ENCODE measurements around the gene NINJ1. TPM values are rescaled to one million over a fixed set of nuclear protein-coding genes. Genes with fewer than 3 reads are reported as not detected.
"Not testable (repeated sequence)": the region's sequence is repeated elsewhere in the genome, so short reads cannot be mapped to it uniquely, and the experiment has no call there.

NINJ1 gene
- total RNA-seq, 1 experiment from 2014 or later = 34.8 TPM

DNA sequence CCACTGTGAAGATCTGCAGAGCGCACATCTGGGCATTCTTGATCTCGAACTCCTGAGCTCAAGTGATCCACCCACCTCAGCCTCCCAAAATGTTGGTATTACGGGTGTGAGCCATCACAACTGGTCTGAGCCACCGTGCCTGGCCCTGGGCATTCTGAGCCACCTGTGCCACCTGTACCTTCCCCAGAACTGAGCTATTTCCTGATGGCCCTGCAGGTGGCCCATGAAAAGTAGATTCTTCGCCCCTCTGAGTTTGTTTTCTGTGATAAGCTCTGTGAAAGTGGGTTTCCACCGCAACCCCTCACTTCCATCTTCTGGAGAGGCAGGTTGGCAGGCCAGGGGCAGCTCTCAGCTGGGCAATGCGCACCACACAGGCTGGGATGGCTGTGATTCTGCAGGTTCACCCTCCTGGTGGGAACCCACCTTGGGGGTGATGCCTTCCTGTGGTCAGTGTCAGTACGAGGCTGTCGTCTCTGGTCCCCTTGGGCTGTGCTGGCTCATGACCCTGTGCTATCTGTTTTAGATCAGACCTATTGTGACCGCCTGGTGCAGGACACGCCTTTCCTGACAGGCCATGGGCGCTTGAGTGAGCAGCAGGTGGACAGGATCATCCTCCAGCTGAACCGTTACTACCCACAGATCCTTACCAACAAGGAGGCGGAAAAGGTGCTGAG lies 26.8 kb downstream of the NINJ1 start:
- H3K27me3 ChIP-seq (replicated peaks) = no peaks in the 10 kb centered on the region
- DNase-seq (ENCODE audit: low read depth in 1 of 2, low spot score in 2 of 2) = no peak
- no peaks in the 10 kb centered on the region for H3K9me3 ChIP-seq (replicated peaks)
- H3K4me1 ChIP-seq (replicated peaks) = no peaks in the 10 kb centered on the region
- H3K4me3 ChIP-seq = no peak overlapping the region
- H3K27ac ChIP-seq = no peak overlapping the region
- H3K36me3 ChIP-seq = peaks cover 13% of the 10 kb centered on the region

GRCh38 chr9:93105620-93106019 lies 28.4 kb downstream of the NINJ1 start:
- H3K4me1 ChIP-seq (replicated peaks) = no peaks in the 10 kb centered on the region
- no peak for DNase-seq (ENCODE audit: low read depth in 1 of 2, low spot score in 2 of 2)
- H3K4me3 ChIP-seq = no peak overlapping the region
- no peak overlapping the region for H3K27ac ChIP-seq
- H3K36me3 ChIP-seq = peaks cover 13% of the 10 kb centered on the region
- no peaks in the 10 kb centered on the region for H3K27me3 ChIP-seq (replicated peaks)
- no peaks in the 10 kb centered on the region for H3K9me3 ChIP-seq (replicated peaks)

GRCh38 chr9:93101086-93101485 lies 33.0 kb downstream of the NINJ1 start:
- not testable (repeated sequence) for DNase-seq (ENCODE audit: low read depth in 1 of 2, low spot score in 2 of 2); H3K27me3 ChIP-seq (replicated peaks); H3K27ac ChIP-seq; H3K4me3 ChIP-seq; H3K9me3 ChIP-seq (replicated peaks); H3K36me3 ChIP-seq
- peaks cover 32% of the 10 kb centered on the region for H3K4me1 ChIP-seq (replicated peaks)

DNA sequence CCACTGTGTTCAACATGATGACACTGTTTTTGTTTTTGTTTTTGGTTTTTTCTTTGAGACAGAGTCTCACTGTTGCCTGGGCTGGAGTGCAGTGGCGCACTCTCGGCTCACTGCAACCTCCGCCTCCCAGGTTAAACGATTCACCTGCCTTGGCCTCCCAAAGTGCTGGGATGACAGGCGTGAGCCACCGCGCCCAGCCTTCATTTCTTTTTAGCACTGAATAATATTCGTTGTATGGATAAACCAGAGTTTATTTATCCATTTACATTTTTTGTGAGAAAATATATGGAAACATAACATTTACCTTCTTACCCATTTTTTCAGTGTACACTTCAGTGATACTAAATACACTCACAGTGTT lies 33.8 kb downstream of the NINJ1 start:
- Histone ChIP-seq H3K4me1 (replicated peaks) (peaks cover 33% of the 10 kb centered on the region), H3K4me3 (no peak overlapping the region), H3K36me3 (peaks cover 4% of the 10 kb centered on the region), H3K27ac (no peak overlapping the region), H3K9me3 (replicated peaks) (peaks cover 3% of the 10 kb centered on the region; the same call in 1 of the 2 replicates), H3K27me3 (replicated peaks) (no peaks in the 10 kb centered on the region)
- no peak for DNase-seq (ENCODE audit: low read depth in 1 of 2, low spot score in 2 of 2)

- no peak overlapping the region for H3K4me3 ChIP-seq
- no peak overlapping the region for H3K27ac ChIP-seq
Observed at GRCh38 chr9:93099551-93100275, 34.3 kb downstream of the NINJ1 start.

GRCh38 chr9:93098236-93098946 lies 35.7 kb downstream of the NINJ1 start:
- Histone ChIP-seq H3K4me1 (replicated peaks) (peaks cover 38% of the 10 kb centered on the region), H3K27me3 (replicated peaks) (no peaks in the 10 kb centered on the region), H3K36me3 (peaks cover 4% of the 10 kb centered on the region), H3K27ac (0 out of 2 replicates have a peak overlapping the region, but pooled peaks have one; percentile 0), H3K4me3 (peak overlapping the region; percentile 1; the same call in 1 of the 2 replicates), H3K9me3 (replicated peaks) (peaks cover 3% of the 10 kb centered on the region; the same call in 1 of the 2 replicates)
- peak; percentile 82 to 95 for DNase-seq (ENCODE audit: low read depth in 1 of 2, low spot score in 2 of 2)

More at GRCh38 chr9:93099551-93100275, 34.3 kb downstream of the NINJ1 start:
- Histone ChIP-seq H3K36me3 (peaks cover 4% of the 10 kb centered on the region), H3K4me1 (replicated peaks) (peaks cover 38% of the 10 kb centered on the region), H3K9me3 (replicated peaks) (peaks cover 3% of the 10 kb centered on the region; the same call in 1 of the 2 replicates), H3K27me3 (replicated peaks) (no peaks in the 10 kb centered on the region)
- DNase-seq (ENCODE audit: low read depth in 1 of 2, low spot score in 2 of 2) = no peak

GRCh38 chr9:93097511-93098201 lies 36.4 kb downstream of the NINJ1 start:
- H3K4me3 ChIP-seq = no peak overlapping the region; the same call in 1 of the 2 replicates
- peaks cover 3% of the 10 kb centered on the region; the same call in 1 of the 2 replicates for H3K9me3 ChIP-seq (replicated peaks)
- peaks cover 38% of the 10 kb centered on the region for H3K4me1 ChIP-seq (replicated peaks)
- H3K27ac ChIP-seq = 0 out of 2 replicates have a peak overlapping the region, but pooled peaks have one; percentile 0
- peaks cover 4% of the 10 kb centered on the region for H3K36me3 ChIP-seq
- H3K27me3 ChIP-seq (replicated peaks) = no peaks in the 10 kb centered on the region
- no peak for DNase-seq (ENCODE audit: low read depth in 1 of 2, low spot score in 2 of 2)

DNA sequence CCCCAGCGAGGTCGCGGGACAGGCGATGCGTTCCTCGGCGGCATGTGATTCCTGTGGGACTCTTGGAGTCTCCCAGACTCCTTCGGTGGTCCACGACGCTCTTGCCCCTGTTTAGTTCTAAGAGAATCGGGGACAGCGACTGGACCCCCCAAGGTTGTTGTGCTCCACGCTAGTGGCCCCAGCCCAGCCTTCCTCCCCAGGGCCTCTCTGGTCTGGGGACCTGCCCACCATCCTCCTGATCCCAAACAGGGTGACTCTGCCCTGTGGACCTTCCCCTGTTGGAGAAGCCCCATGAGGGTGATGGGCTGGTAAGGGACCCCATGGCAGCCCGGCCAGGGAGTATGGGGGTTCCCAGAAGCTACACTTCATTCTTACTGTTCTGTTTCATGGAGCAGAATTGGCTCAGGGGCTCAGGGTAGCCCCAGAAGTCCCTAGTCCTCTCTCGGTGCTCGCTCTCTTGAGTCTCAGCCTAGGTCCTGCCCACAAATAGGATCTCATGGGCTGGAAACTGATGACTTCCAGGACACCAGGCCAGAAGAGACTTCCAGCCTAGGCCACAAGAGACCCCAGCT lies 37.2 kb downstream of the NINJ1 start:
- H3K27ac ChIP-seq = no peak overlapping the region
- peaks cover 38% of the 10 kb centered on the region for H3K4me1 ChIP-seq (replicated peaks)
- DNase-seq (ENCODE audit: low read depth in 1 of 2, low spot score in 2 of 2) = no peak
- H3K4me3 ChIP-seq = peak overlapping the region; percentile 99
- peaks cover 4% of the 10 kb centered on the region for H3K36me3 ChIP-seq
- no peaks in the 10 kb centered on the region for H3K27me3 ChIP-seq (replicated peaks)
- H3K9me3 ChIP-seq (replicated peaks) = peaks cover 3% of the 10 kb centered on the region; the same call in 1 of the 2 replicates

- H3K4me3 ChIP-seq = peak within 1 kb of the TSS; percentile 99
- peaks cover 3% of the 10 kb centered on the region; the same call in 1 of the 2 replicates for H3K9me3 ChIP-seq (replicated peaks)
- DNase-seq (ENCODE audit: low read depth in 1 of 2, low spot score in 2 of 2) = peak in 1 of 2 experiments; percentile 54
- H3K27me3 ChIP-seq (replicated peaks) = no peaks in the 10 kb centered on the region
- peaks cover 4% of the 10 kb centered on the region for H3K36me3 ChIP-seq
- H3K4me1 ChIP-seq (replicated peaks) = peaks cover 38% of the 10 kb centered on the region
- peak within 1 kb of the TSS; percentile 80 for H3K27ac ChIP-seq
Observed at GRCh38 chr9:93096131-93096802, 37.8 kb downstream of the NINJ1 start, which contains the start of gene CARD19. Gene CARD19, plus strand, starts transcription at chr9:93096217. Its CDS starts 129 bp downstream, at chr9:93096346.

GRCh38 chr9:93095205-93096130 lies 38.6 kb downstream of the NINJ1 start:
- Histone ChIP-seq H3K27ac (peak overlapping the region; percentile 80), H3K4me1 (replicated peaks) (peaks cover 38% of the 10 kb centered on the region), H3K4me3 (peak overlapping the region; percentile 99), H3K27me3 (replicated peaks) (no peaks in the 10 kb centered on the region), H3K36me3 (peaks cover 4% of the 10 kb centered on the region), H3K9me3 (replicated peaks) (peaks cover 3% of the 10 kb centered on the region)
- DNase-seq (ENCODE audit: low read depth in 1 of 2, low spot score in 2 of 2) = peak; percentile 97 to 100

- Histone ChIP-seq H3K9me3 (replicated peaks) (peaks cover 3% of the 10 kb centered on the region), H3K4me3 (peak overlapping the region; percentile 42), H3K4me1 (replicated peaks) (peaks cover 38% of the 10 kb centered on the region), H3K27me3 (replicated peaks) (no peaks in the 10 kb centered on the region), H3K36me3 (peaks cover 4% of the 10 kb centered on the region), H3K27ac (peak overlapping the region; percentile 80)
- no peak for DNase-seq (ENCODE audit: low read depth in 1 of 2, low spot score in 2 of 2)
Observed at GRCh38 chr9:93094658-93095204, 39.3 kb downstream of the NINJ1 start.
